Activated naive CD4-positive, alpha-beta T cell treated with anti-CD3 and anti-CD28 coated beads, Interleukin-2, amount 50 U/mL, for 72 hours (primary cell): Measurements from ENCODE around the gene CHDH. TPM values are rescaled to one million over a fixed set of nuclear protein-coding genes. Genes with fewer than 3 reads are reported as not detected.
A peak's percentile ranks its signal among the peaks of the same experiment; 100 is the strongest.

Source experiments
- ATAC-seq, 2 donors: fragments of 150-1000 bp; cut with Tn5 transposase; 2 replicates each; pipeline ENCODE4 v1.10.0; 2021; ENCODE audit warnings: mild to moderate bottlenecking in 2 of 2, moderate library complexity in 2 of 2
- DNase-seq, 2 donors: peaks; one replicate each; pipeline ENCODE4 v3.0.0; 2021 to 2022; ENCODE audit warnings: low spot score in 2 of 2
- H3K27ac Mint-ChIP-seq, 2 donors: one replicate each; pipeline ENCODE4 v1.8.0; 2022; ENCODE audit warnings: mild to moderate bottlenecking in 2 of 2, mixed read lengths in 2 of 2
- H3K36me3 Mint-ChIP-seq, 2 donors: one replicate each; pipeline ENCODE4 v1.8.0; 2022; ENCODE audit warnings: mixed read lengths in 2 of 2
- H3K9me3 Mint-ChIP-seq, 2 donors: one replicate each; pipeline ENCODE4 v1.8.0; 2022; ENCODE audit warnings: mixed read lengths in 2 of 2
- total RNA-seq, 2 donors: library from RNA; stranded (reverse); gene quantifications; one replicate each; pipeline ENCODE4 v1.2.3, GENCODE V29; 2022

Gene CHDH
- total RNA-seq, 2 donors from 2014 or later = 0.02 to 0.47 TPM

GRCh38 chr3:53820084-53820483 is 26.1 kb downstream of the CHDH start:
- H3K36me3 Mint-ChIP-seq = no peaks in the 10 kb centered on the region

GRCh38 chr3:53819163-53819868 is 26.9 kb downstream of the CHDH start:
- no peak overlapping the region for H3K27ac Mint-ChIP-seq
- no peak for DNase-seq
- H3K9me3 Mint-ChIP-seq = no peaks in the 10 kb centered on the region
- ATAC-seq = no peak
- H3K36me3 Mint-ChIP-seq = no peaks in the 10 kb centered on the region

More at GRCh38 chr3:53820084-53820483, 26.1 kb downstream of the CHDH start:
- H3K9me3 Mint-ChIP-seq = no peaks in the 10 kb centered on the region
- no peak overlapping the region for H3K27ac Mint-ChIP-seq
- DNase-seq = no peak
- no peak for ATAC-seq

GRCh38 chr3:53818221-53819162 is 27.7 kb downstream of the CHDH start:
- no peak for DNase-seq

GRCh38 chr3:53817809-53818208 is 28.4 kb downstream of the CHDH start:
- H3K9me3 Mint-ChIP-seq = no peaks in the 10 kb centered on the region
- ATAC-seq = no peak

More at GRCh38 chr3:53818221-53819162, 27.7 kb downstream of the CHDH start:
- H3K36me3 Mint-ChIP-seq = no peaks in the 10 kb centered on the region
- no peak for ATAC-seq
- no peak overlapping the region for H3K27ac Mint-ChIP-seq
- H3K9me3 Mint-ChIP-seq = no peaks in the 10 kb centered on the region

GRCh38 chr3:53817211-53817610 is 29.0 kb downstream of the CHDH start:
- no peak for DNase-seq
- H3K36me3 Mint-ChIP-seq = no peaks in the 10 kb centered on the region
- H3K27ac Mint-ChIP-seq = no peak overlapping the region
- ATAC-seq = no peak
- no peaks in the 10 kb centered on the region for H3K9me3 Mint-ChIP-seq

More at GRCh38 chr3:53817809-53818208, 28.4 kb downstream of the CHDH start:
- Mint-ChIP-seq H3K36me3 (no peaks in the 10 kb centered on the region), H3K27ac (no peak overlapping the region)
- no peak for DNase-seq

- ATAC-seq = no peak
These were observed 29.8 kb downstream of the CHDH start for GRCh38 chr3:53816425-53816824.

GRCh38 chr3:53815651-53816050 is 30.6 kb downstream of the CHDH start:
- DNase-seq (no peak), ATAC-seq (no peak)
- Mint-ChIP-seq H3K36me3 (no peaks in the 10 kb centered on the region), H3K27ac (no peak overlapping the region), H3K9me3 (no peaks in the 10 kb centered on the region)

More at GRCh38 chr3:53816425-53816824, 29.8 kb downstream of the CHDH start:
- no peak overlapping the region for H3K27ac Mint-ChIP-seq
- DNase-seq = no peak
- H3K36me3 Mint-ChIP-seq = no peaks in the 10 kb centered on the region
- H3K9me3 Mint-ChIP-seq = no peaks in the 10 kb centered on the region

GRCh38 chr3:53815067-53815466 is 31.2 kb downstream of the CHDH start:
- ATAC-seq (no peak), DNase-seq (no peak)
- Mint-ChIP-seq H3K36me3 (no peaks in the 10 kb centered on the region), H3K9me3 (no peaks in the 10 kb centered on the region), H3K27ac (no peak overlapping the region)

GRCh38 chr3:53813876-53814275 is 32.3 kb downstream of the CHDH start:
- DNase-seq = no peak
- Mint-ChIP-seq H3K27ac (no peak overlapping the region), H3K9me3 (no peaks in the 10 kb centered on the region), H3K36me3 (no peaks in the 10 kb centered on the region)
- no peak for ATAC-seq

- DNase-seq = no peak
- Mint-ChIP-seq H3K9me3 (no peaks in the 10 kb centered on the region), H3K36me3 (no peaks in the 10 kb centered on the region), H3K27ac (no peak overlapping the region)
- ATAC-seq = no peak
These were observed 33.0 kb downstream of the CHDH start for GRCh38 chr3:53813229-53813628.

GRCh38 chr3:53812434-53812833 is 33.8 kb downstream of the CHDH start:
- Mint-ChIP-seq H3K36me3 (no peaks in the 10 kb centered on the region), H3K9me3 (no peaks in the 10 kb centered on the region), H3K27ac (no peak overlapping the region)
- no peak for ATAC-seq
- no peak for DNase-seq

- no peak for DNase-seq
- no peak for ATAC-seq
- no peaks in the 10 kb centered on the region for H3K36me3 Mint-ChIP-seq
- no peaks in the 10 kb centered on the region for H3K9me3 Mint-ChIP-seq
- no peak overlapping the region for H3K27ac Mint-ChIP-seq
These were observed 34.9 kb downstream of the CHDH start for GRCh38 chr3:53811143-53811927.

- DNase-seq (no peak), ATAC-seq (no peak)
- no peaks in the 10 kb centered on the region for H3K36me3 Mint-ChIP-seq
- no peak overlapping the region for H3K27ac Mint-ChIP-seq
- no peaks in the 10 kb centered on the region for H3K9me3 Mint-ChIP-seq
These were observed 36.3 kb downstream of the CHDH start for GRCh38 chr3:53809764-53810400.

- H3K36me3 Mint-ChIP-seq = no peaks in the 10 kb centered on the region
These were observed 37.0 kb downstream of the CHDH start for GRCh38 chr3:53809267-53809666.

GRCh38 chr3:53808496-53808895 is 37.7 kb downstream of the CHDH start:
- Mint-ChIP-seq H3K9me3 (no peaks in the 10 kb centered on the region), H3K36me3 (no peaks in the 10 kb centered on the region), H3K27ac (peak overlapping the region in 1 of 2 donors; percentile 19)
- DNase-seq (no peak), ATAC-seq (no peak)

More at GRCh38 chr3:53809267-53809666, 37.0 kb downstream of the CHDH start:
- no peak for DNase-seq
- ATAC-seq = no peak
- Mint-ChIP-seq H3K27ac (no peak overlapping the region), H3K9me3 (no peaks in the 10 kb centered on the region)

- ATAC-seq (no peak), DNase-seq (no peak)
- Mint-ChIP-seq H3K9me3 (no peaks in the 10 kb centered on the region), H3K36me3 (no peaks in the 10 kb centered on the region), H3K27ac (no peak overlapping the region)
These were observed 39.0 kb downstream of the CHDH start for GRCh38 chr3:53807117-53807810.
